ENCODE measurements around the gene ADRA2C.
"Not testable (repeated sequence)": the region's sequence is repeated elsewhere in the genome, so short reads cannot be mapped to it uniquely, and the experiment has no call there.

Gene ADRA2C

DNA sequence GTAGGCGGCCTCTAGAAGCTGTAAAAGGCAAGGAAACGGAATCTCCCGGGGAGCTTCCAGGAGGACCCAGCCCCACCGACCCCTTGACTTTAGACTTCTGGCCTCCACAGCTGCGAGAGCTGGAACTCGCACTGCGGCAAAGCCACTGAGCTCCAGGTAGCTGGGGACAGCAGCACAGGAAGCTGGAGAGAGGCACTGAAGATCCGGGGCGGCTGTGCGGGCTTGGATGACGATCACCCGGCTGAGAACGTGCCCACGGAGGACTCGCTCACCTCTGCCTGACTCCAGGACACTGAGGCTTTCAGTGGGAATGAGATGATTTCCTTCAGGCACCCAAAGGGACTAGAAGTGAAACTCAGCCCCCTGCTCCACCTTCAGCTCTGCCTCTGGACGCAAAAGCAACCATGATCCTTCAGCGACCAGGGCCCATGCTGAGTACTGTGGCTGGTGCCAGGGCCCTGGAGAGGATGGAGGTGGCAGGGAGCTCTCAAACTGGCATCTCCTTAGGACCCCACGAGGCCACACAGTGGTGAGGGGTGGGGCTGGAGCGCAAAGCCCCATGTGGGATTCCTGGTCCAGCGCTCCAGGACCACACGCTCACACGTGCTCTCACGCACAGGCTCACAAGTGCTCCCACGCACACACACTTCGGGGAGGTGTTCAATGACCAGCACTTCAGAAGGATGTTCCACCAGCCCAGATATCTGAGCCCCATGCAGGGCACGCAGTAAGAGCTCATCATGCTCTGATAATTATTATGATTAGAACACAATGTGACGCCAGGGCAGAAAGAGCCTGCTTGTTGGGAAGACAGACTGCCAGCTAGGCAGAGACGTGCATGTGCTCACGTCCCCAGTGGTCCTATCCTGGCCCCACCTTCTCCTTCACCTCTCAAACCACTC lies 47.2 kb downstream of the ADRA2C start:
- no peak for DNase-seq (ENCODE audit: low spot score)

DNA sequence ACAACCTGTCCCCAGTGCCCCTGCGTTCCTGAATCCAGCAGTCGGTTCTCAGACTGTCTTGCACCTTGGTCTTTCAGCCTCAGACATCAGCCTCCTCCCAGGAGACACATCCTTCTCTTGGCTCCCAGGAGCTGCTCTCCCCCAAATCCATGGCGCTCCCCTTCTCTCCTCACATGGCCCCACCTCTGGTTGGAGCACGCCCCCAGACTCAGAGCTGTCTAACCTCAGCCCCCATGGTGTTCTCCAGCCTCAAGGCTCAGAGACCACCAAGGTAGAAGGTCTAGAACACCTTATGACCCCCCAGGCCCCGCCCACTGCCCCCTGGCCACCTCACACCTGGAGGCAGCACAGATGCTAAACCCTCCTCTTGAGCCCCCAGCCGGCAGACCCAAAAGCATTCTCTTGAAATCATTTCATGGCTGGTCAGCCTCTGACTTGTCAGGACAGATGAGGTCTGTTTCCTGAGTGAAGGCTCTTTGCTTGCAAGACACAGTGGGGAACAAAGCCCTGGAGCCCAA lies 47.9 kb downstream of the ADRA2C start:
- DNase-seq (ENCODE audit: low spot score), result no peak

DNA sequence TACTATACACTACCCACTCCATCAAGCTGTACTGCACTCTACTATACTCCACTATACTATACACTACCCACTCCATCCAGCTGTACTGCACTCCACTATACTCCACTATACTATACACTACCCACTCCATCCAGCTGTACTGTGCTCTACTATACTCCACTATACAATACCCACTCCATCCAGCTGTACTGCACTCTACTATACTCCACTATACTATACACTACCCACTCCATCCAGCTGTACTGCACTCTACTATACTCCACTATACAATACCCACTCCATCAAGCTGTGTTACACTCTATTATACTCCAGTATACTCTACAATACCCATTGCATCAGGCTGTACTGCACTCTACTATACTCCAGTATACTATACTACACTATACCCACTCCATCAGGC lies 48.7 kb downstream of the ADRA2C start:
- DNase-seq (ENCODE audit: low spot score), result not testable (repeated sequence)

DNA sequence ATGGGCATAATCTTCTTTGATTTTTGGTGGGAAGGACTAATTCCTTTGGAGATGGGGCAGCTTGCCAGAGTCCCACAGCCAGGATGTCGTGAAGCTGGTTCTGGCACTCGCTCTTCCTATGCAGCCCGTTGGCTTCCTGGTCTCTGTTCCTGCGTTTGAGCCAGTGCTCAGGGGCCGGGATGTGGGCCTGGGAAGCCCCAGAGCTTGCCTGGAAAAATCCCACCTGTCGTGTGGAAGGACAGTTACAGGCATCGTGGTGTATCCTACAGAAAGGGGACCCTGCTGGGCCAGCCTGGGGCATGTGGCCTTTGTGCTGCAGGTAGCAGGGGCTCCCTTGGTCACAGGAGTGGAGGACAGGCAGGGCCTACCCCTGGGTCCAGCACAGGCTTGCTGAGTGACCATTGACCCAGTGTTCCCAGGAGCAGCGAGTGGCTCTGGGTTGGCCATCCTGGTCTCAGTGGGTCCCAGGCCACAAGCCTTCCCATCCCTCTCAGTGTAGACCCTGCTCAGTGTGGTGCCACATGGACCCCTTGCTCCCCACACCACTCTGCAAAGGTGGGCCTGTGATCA lies 50.2 kb downstream of the ADRA2C start:
- no peak for DNase-seq (ENCODE audit: low spot score)

DNA sequence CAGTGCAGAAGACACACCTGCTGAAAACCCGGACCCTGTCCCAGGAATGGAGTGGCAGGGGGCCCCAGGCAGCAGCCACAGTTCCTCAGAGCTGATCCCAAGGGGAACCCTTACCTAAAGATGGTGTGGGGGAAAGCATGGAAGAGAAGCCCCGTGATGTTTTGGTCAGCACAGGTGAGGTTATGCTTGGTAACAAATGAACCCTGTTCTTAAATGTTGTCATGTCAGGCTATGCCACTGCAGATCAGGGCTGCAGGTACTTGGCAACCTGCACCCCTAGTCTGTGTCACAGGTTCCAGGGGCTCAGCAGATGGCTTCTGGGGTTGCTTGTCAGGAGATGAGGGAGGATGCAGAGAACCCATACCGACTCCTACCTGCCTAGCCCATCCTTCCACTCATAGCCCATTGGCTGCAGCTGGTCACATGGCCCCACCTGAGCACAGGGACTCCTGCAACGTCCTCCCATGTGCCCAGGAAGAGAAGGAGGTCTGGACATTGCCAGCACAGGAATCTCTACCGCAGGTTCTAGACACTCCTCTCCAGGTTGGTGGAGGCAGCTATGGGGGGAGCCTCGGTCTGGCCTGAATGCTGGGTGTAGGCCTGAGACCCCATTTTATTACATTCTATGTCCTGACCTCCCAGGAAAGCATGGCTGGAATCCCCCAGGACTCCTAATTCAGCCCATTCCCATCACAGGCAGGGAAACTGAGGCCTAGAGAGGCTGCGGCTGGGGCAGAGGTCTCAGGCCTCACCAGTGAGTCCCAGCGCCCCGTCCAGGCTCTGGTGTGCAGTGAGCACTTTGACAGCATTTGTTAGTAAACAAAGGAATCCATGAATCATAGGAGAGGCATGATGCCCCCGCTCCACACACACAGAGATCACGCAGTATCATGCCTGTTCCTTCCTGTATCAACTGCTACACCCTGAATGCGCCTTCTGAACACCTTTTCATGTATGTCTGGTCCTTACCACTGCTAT lies 51.1 kb downstream of the ADRA2C start:
- DNase-seq (ENCODE audit: low spot score), result no peak

All from NAMALWA (cell line).